ENCODE results near the gene UNC5C.

UNC5C gene

DNA sequence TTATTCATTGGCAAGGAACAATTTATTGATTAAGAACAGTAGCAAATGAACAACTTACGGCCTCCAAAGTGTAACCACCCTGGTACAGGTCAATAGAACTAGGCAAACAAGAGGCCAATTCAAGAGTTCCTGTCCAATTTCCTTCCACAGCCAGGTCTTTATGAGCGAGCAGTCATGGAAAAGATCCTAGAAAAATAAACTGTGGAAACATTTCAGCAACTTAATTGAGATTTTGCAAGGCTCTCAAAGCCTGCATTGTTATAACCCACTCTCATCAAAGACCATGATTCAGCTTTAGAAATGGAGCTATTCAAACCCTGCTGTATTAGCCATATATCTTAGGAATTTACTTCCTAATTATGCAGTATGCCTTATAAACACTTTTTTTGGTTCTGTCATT lies 43.6 kb downstream of the UNC5C start:
- TF ChIP-seq, protein P1, sequence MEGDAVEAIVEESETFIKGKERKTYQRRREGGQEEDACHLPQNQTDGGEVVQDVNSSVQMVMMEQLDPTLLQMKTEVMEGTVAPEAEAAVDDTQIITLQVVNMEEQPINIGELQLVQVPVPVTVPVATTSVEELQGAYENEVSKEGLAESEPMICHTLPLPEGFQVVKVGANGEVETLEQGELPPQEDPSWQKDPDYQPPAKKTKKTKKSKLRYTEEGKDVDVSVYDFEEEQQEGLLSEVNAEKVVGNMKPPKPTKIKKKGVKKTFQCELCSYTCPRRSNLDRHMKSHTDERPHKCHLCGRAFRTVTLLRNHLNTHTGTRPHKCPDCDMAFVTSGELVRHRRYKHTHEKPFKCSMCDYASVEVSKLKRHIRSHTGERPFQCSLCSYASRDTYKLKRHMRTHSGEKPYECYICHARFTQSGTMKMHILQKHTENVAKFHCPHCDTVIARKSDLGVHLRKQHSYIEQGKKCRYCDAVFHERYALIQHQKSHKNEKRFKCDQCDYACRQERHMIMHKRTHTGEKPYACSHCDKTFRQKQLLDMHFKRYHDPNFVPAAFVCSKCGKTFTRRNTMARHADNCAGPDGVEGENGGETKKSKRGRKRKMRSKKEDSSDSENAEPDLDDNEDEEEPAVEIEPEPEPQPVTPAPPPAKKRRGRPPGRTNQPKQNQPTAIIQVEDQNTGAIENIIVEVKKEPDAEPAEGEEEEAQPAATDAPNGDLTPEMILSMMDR (IDR thresholded peaks at IDR 0.05; ENCODE audit: borderline replicate concordance, insufficient read depth, low read depth, low read length), result no peak
- H3K4me3 ChIP-seq (ENCODE audit: low read depth, low read length), result no peak overlapping the region

DNA sequence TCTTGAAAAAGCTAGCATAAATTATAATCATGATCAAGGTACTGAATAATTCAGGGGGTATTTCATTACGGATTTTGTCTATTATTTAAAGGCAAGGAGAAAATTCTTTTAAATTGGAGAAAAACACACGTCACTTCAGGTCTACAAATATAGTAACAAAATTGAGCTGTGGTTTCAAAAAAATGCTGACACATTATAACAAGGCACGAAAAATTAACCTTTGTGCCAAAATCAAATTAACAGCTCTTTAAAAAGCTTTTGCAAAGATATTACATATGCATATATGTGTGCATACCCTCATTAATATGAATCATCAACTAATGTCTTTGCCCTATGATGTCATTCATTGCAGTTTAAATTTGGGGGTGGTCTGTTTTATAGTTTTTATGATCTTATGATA lies 44.3 kb downstream of the UNC5C start:
- no peak overlapping the region for H3K4me3 ChIP-seq (ENCODE audit: low read depth, low read length)
- TF ChIP-seq, protein P1 (IDR thresholded peaks at IDR 0.05; ENCODE audit: borderline replicate concordance, insufficient read depth, low read depth, low read length), result no peak

DNA sequence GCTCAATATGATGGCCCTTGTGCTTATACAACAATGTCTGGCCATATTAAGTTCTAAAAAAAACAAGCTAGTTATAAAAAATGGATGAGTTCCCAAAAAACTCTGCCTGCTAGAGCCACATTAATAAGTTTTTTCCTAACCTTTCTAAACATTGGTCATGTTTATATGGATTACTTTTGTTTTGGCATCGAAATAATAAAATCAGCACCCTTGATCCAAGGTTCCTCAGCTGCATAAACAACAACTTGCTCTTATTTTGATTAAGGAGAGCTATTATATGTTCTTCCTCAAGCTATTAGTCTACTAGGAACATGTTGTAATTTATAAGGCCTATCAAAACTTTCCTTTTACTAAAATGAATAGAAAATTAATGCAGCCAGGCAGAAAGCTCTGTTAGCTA lies 48.4 kb downstream of the UNC5C start:
- H3K4me3 ChIP-seq (ENCODE audit: low read depth, low read length), result no peak overlapping the region
- TF ChIP-seq, protein P1 (IDR thresholded peaks at IDR 0.05; ENCODE audit: borderline replicate concordance, insufficient read depth, low read depth, low read length), result no peak

DNA sequence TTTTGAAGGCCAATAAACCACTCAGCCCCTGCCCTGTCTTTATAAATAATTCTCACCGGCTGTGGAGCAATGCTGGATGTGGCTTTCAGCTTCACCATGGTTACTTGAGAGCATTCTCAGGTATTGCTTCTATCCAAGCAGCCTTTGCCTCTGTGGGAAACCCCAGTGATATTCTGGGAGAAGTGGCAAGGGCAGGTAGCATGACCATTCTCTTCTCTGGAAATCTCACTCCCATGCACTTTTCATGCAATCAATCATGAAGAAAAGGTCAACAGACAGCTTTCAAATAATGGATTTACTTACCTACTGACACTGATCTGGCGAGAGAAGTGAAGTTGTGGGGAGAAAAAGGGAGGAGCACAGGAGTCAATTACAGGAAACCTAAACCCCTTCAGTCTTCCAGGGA lies 49.5 kb downstream of the UNC5C start:
- H3K4me3 ChIP-seq (ENCODE audit: low read depth, low read length), result no peak overlapping the region
- TF ChIP-seq, protein P1 (IDR thresholded peaks at IDR 0.05; ENCODE audit: borderline replicate concordance, insufficient read depth, low read depth, low read length), result no peak

DNA sequence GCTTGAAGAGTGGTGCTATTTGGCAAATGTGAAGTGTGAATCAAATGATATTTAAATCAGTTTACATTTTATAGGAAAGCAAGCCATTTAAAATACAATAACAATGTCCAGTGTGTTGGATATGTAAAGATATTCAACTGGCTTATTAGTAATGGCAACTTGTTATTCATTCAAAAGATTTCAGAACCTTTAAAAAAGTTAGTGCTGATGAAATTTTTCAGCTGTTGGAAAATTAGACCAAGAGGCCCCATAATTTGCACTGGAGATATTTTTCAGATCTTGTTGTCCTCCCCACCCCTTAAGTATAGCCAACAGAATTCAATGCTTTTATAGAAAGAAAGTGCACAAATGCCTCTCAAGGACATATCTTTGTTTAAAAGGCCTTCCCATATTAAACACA lies 54.6 kb downstream of the UNC5C start:
- H3K4me3 ChIP-seq (ENCODE audit: low read depth, low read length), result no peak overlapping the region
- TF ChIP-seq, protein P1 (IDR thresholded peaks at IDR 0.05; ENCODE audit: borderline replicate concordance, insufficient read depth, low read depth, low read length), result no peak

DNA sequence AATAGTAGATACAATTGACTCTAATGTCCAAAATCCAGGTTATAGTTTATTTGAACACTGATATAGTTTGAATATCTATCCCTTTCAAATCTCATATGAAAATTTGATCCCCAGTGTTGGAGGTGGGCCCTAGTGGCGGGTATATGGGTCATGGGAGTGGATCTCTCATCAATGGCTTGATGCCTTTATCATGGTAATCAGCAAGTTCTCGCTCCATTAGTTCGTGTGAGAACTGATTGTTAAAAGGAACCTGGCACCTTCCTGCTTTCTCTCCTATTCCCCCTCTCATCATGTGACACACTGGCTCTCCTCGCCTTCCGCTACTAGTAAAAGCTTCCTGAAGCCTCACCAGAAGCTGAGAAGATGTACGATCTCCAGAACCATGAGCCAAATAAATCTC lies 70.1 kb downstream of the UNC5C start:
- TF ChIP-seq, protein P1 (IDR thresholded peaks at IDR 0.05; ENCODE audit: borderline replicate concordance, insufficient read depth, low read depth, low read length), result no peak
- H3K4me3 ChIP-seq (ENCODE audit: low read depth, low read length), result no peak overlapping the region

DNA sequence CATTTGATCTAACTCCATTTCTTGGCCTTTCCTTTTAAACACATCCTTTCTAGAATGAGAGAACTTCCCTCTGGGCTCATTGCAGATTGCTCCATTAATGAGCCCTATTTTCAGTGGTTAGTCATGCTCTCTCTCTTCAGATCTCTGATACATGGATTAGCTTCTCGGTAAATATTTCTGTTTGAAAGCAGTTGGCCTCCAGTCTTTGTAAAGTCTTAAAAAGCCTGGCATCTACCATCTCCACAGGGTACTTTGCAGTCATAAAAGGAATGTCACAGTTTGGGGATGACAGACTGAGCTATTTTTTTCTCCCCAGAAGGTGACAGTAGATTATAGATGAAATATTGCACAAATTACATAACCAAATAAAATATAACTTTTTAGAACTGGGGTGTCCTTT lies 72.7 kb downstream of the UNC5C start:
- no peak overlapping the region for H3K4me3 ChIP-seq (ENCODE audit: low read depth, low read length)
- TF ChIP-seq, protein P1 (IDR thresholded peaks at IDR 0.05; ENCODE audit: borderline replicate concordance, insufficient read depth, low read depth, low read length), result no peak
